GM13977 (cell line): ENCODE measurements around the gene DHRS12.

Experiments used
- DNase-seq: peaks from one replicate; pipeline ENCODE4 v3.0.0; 2012; ENCODE audit warnings: low spot score
- CTCF ChIP-seq: IDR thresholded peaks from 2 replicates; pipeline ENCODE4 v1.5.1; 2012; ENCODE audit warnings: mild to moderate bottlenecking, control low read depth; ENCODE audit not compliant: insufficient read depth; ENCODE audit errors: extremely low read depth, missing control alignments
- in situ Hi-C: fragments of 300-500 bp; cut with MboI; formaldehyde crosslinking; loops from one replicate; pipeline ENCODE4 v1.12.0; 2022; ENCODE audit warnings: low sequenced_read_pairs, low pct_unique_long_range_greater_than_20kb, mixed read lengths, inconsistent platforms; ENCODE audit not compliant: unreplicated experiment

The DHRS12 gene

GRCh38 chr13:51728275-51728673 is 75.7 kb downstream of the DHRS12 start:
- no peak for TF ChIP-seq CTCF
- in situ Hi-C loops = no loop called here
- no peak for DNase-seq

GRCh38 chr13:51727634-51728274 is 76.2 kb downstream of the DHRS12 start:
- no peak for TF ChIP-seq CTCF
- DNase-seq = no peak
- in situ Hi-C loops = no loop called here

GRCh38 chr13:51726446-51727193 is 77.3 kb downstream of the DHRS12 start:
- no peak for TF ChIP-seq CTCF
- DNase-seq = no peak
- in situ Hi-C loops = no loop called here

- TF ChIP-seq CTCF = no peak
- in situ Hi-C loops = no loop called here
- DNase-seq = no peak
These were observed 79.2 kb downstream of the DHRS12 start for GRCh38 chr13:51724721-51725120.

GRCh38 chr13:51723529-51723928 is 80.4 kb downstream of the DHRS12 start:
- in situ Hi-C loops = no loop called here
- TF ChIP-seq CTCF = no peak
- no peak for DNase-seq

GRCh38 chr13:51721496-51721895 is 82.5 kb downstream of the DHRS12 start:
- peak; percentile 16 for DNase-seq
- no peak for TF ChIP-seq CTCF
- in situ Hi-C loops = no loop called here

GRCh38 chr13:51719394-51719793 is 84.6 kb downstream of the DHRS12 start:
- in situ Hi-C loops = no loop called here
- TF ChIP-seq CTCF = no peak
- DNase-seq = no peak
